ENCODE measurements around the gene E2F4. TPM values are rescaled to one million over a fixed set of nuclear protein-coding genes. Genes with fewer than 3 reads are reported as not detected.

Gene E2F4
- total and polyA plus RNA-seq, 2 of the 13 experiments (the other 11 are each of a cell fraction or from before 2014, with no cell fraction given), result 84.8 to 91.2 TPM

DNA sequence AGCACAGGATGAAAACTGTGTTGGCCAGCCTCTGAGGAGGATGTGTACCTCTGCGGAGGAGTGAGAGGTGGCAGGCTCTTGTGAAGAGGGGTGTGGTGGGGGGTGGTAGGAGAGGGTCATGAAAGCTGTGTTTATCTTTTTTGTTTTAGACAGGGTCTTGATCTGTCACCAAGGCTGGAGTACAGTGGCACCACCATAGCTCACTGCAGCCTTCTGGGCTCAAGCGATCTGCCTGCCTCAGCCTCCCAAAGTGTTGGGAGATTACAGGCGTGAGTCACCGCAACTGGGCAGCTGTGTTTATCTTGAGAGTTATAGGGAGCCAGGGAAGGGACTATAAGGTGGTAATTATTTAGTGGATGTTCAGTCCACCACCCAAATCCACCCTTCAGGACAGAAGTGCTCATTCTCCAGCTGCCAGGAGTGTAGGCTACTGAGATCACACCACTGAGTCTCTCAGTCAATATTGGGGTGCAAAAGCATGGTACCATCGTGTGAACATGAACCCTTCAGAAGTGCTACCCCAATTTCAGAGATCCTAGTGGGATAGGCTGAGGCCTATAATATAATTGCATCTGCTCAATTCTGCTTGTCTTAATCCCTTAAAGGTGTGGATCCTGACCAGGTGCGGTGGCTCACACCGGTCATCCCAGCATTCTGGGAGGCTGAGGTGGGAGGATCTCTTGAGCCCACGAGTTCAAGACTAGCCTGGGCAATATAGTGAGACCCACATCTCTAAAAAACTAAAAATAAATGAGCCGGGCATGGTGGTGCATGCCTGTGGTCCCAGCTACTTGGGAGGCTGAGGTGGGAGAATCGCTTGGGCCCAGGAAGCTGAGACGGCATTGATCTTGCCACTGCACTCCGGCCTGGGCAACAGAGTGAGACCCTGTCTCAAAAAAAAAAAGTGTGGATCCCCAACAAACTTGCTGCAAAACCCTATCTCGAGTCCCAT lies 1.2 kb upstream of the E2F4 start:
- H3K9me3 ChIP-seq (ENCODE audit: low read length), result no peaks in the 10 kb centered on the region
- ChIA-PET POLR2A (interaction anchor here (1.0 kb wide), 1 partner anchor 20 kb away, joined by 4 read pairs; the partner anchor contains the start of gene NOL3), CTCF (ENCODE audit: low intra/inter-chr PET ratio, low total read pairs) (no interaction called here)
- H3K4me3 ChIP-seq (replicated peaks in 1 of 3; ENCODE audit: insufficient read depth in 1 of 3, low read depth in 2 of 3, low read length in 3 of 3), result no peak overlapping the region
- H4K20me1 ChIP-seq (ENCODE audit: insufficient read depth, low read length), result no peaks in the 10 kb centered on the region; the same call in 1 of the 2 replicates
- H3K79me2 ChIP-seq (ENCODE audit: insufficient read depth, low read length), result peaks cover 21% of the 10 kb centered on the region
- no peak overlapping the region for H2AFZ ChIP-seq (ENCODE audit: low read length)
- no peak overlapping the region for H3K27ac ChIP-seq (ENCODE audit: extremely low read length, insufficient read depth, low read length)
- TF ChIP-seq ZNF121 (CRISPR knock-in tag; IDR thresholded peaks at IDR 0.05), result peak; percentile 53; the same call in 1 of the 2 replicates
- TF ChIP-seq ZNF775 (CRISPR knock-in tag; IDR thresholded peaks at IDR 0.05; ENCODE audit: borderline replicate concordance), result no peak
- no peak for TF ChIP-seq ZNF570 (CRISPR knock-in tag; IDR thresholded peaks at IDR 0.05; ENCODE audit: borderline replicate concordance)
- peak; percentile 53 for TF ChIP-seq FOSL2 (CRISPR knock-in tag; IDR thresholded peaks at IDR 0.05)
- TF ChIP-seq ZNF17 (CRISPR knock-in tag; IDR thresholded peaks at IDR 0.05), result 0 out of 2 replicates have a peak, but pooled peaks have one; percentile 53
- TF ChIP-seq KDM2A (CRISPR knock-in tag; IDR thresholded peaks at IDR 0.05; ENCODE audit: borderline replicate concordance, low read depth), result no peak
- TF ChIP-seq, protein P1, sequence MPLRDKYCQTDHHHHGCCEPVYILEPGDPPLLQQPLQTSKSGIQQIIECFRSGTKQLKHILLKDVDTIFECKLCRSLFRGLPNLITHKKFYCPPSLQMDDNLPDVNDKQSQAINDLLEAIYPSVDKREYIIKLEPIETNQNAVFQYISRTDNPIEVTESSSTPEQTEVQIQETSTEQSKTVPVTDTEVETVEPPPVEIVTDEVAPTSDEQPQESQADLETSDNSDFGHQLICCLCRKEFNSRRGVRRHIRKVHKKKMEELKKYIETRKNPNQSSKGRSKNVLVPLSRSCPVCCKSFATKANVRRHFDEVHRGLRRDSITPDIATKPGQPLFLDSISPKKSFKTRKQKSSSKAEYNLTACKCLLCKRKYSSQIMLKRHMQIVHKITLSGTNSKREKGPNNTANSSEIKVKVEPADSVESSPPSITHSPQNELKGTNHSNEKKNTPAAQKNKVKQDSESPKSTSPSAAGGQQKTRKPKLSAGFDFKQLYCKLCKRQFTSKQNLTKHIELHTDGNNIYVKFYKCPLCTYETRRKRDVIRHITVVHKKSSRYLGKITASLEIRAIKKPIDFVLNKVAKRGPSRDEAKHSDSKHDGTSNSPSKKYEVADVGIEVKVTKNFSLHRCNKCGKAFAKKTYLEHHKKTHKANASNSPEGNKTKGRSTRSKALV (CRISPR knock-in tag; IDR thresholded peaks at IDR 0.05), result no peak
- no peak overlapping the region for H3K9ac ChIP-seq (ENCODE audit: insufficient read depth, low read depth, low read length)
- ATAC-seq, result no peak
- FAIRE-seq, result no peak
- peak overlapping the region; percentile 97 for H3K4me2 ChIP-seq (ENCODE audit: low read depth, low read length)
- in situ Hi-C loops (cut with HindIII; ENCODE audit: extremely low pct_ligation_motif_present, low pct_unique_long_range_greater_than_20kb) (no loop called here), intact Hi-C loops (cut with micrococcal nuclease; ENCODE audit: unreplicated experiment) (no loop called here)
- BruUV-seq (replicated peaks), result no TSS peak
- H3K27me3 ChIP-seq (ENCODE audit: control insufficient read depth in 1 of 2, insufficient read depth in 2 of 2, low read length in 2 of 2), result peaks cover 7 to 16% of the 10 kb centered on the region in 2 experiments; a peak in 2 of 5 replicates
- peaks cover 52% of the 10 kb centered on the region for H3K4me1 ChIP-seq (ENCODE audit: insufficient read depth, low read length)
- WGBS (ENCODE audit: low lambda C conversion rate), result 40% methylated on average over 12 of the region's 13 CpGs
- H3K36me3 ChIP-seq (replicated peaks in 1 of 2; ENCODE audit: control insufficient read depth in 1 of 2, insufficient read depth in 2 of 2, low read length in 2 of 2), result peaks cover 13 to 22% of the 10 kb centered on the region in 2 experiments
- DNase-seq (ENCODE audit: low spot score), result no peak
